Non-pigmented ciliary epithelial cell (primary cell): ENCODE data around the gene LYPD1.

Experiments
- DNase-seq: peaks from one replicate; pipeline ENCODE4 v3.0.0-alpha.2; 2010; ENCODE audit warnings: low read depth

The LYPD1 gene

GRCh38 chr2:132595186-132595585, 74.8 kb downstream of the LYPD1 start:
- DNase-seq: no peak
